IPS-NIHi11 (cell line): ENCODE measurements around the gene ST3GAL3.
"Not testable (repeated sequence)": the region's sequence is repeated elsewhere in the genome, so short reads cannot be mapped to it uniquely, and the experiment has no call there.

Experiments
- DNase-seq: peaks from one replicate; pipeline ENCODE4 v3.0.0; 2012; ENCODE audit warnings: mixed read lengths, low spot score

The ST3GAL3 gene

DNA sequence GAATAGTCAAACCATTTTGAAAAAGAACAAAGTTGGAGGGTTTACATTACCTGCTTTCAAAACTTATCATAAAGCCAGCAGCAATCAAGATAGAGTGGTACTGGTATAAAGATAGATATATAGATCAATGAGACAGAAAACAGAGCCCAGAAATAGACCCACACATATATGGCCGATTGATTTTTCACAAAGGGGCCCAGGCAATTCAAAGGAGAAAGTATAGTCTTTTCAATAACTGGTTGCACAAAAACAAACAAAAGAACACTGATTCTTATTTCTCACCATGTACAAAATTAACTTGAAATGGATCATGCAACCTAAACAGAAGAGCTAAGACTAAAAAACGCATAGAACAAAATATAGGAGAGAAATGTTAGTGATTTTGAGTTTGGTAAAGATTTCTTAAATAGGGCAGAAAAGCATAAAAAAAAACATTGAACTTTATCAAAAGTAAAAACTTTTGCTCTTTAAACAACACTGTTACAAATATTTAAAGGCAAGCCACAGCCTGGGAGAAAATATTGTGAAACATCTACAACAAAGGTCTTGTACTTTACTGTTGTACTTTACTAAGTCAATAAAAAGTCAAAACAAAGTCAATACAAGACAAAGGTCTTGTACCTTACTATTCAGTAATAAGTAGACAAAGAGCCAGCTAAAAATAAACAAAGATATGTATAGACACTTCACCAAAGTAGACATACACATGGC is 50.2 kb downstream of the ST3GAL3 start:
- no peak for DNase-seq

DNA sequence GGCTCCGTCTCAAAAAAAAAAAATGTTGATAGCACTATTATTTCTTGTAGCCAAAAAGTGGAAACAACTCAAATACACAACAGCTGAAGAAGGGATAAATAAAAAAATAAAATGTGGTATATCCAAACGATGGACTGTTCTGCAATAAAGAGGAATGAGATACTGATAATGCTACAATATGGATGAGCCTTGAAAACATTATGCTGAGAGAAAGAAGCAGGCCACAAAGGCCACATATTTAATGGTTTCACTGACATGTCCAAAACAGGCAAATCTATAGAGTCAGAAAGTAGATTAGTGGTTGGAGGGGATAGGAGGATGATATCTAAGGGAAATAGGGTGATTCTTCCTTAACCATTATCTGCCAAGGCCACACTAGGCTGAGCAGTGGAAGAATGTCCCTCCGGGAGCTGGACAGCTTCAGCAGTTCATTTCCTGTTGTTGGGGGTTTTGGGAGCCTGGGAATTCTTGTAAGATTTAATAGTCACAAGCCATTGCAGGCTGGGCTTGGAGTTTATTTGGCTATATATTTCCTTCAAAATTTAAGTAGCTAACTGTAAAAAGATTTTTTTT is 53.5 kb downstream of the ST3GAL3 start:
- DNase-seq = no peak

DNA sequence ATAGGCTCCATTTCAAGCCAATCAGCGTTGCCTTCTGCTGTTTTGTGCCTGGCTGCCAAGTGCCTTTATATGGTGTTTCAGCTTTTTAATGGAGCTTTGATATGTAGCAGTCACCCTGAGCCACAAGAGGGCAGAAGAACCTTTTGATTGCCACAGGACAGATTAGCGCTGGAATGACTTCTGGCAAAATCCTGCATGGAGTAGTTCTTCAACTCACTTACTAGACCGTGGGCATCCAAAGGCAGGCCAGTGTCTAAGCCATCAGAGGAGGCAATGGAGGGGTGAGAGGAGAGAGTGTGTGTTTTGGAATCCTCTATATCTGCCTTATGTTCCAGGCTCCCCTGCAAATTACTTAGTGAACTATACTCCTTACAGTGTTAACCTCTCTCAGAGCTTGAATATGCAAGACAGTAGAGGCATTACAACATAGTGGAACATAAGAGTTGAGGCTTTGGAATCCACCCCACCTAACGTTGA is 56.2 kb downstream of the ST3GAL3 start:
- peak; percentile 75 for DNase-seq

GRCh38 chr1:43764581-43764980 is 57.2 kb downstream of the ST3GAL3 start:
- no peak for DNase-seq

DNA sequence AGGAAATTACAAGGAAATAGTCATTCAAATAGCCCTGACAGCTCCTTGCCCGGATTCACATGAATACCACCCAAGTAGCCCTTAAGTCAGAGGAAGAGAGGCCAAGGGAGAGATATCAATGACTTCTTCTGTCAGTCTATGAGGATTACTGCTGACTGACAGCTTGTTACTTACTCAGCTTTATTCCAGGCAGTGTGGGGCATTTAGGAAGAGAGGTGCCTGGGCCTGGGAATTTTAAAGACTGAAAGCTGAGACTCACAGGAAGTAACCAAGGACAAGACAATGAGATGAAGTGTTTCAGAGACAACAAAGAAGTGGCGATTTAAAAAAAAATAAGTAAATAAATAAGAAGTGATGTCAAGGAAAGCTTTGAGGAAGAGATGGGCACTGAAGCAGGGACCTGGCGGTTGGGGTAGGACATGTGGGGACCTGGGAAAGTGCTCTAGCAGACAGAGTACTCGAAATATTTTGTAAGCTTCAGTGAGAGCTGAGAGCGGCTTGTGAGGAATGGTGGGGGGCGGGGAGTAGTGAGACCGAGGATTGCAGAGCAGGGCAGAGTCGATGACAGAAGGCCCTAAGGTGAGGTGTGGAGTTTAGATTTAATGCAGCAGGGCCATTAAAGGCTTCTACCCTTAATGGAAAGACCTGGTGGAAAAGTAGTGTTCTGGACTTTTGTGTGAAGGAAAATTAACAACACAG is 58.9 kb downstream of the ST3GAL3 start:
- DNase-seq = peak; percentile 39

DNA sequence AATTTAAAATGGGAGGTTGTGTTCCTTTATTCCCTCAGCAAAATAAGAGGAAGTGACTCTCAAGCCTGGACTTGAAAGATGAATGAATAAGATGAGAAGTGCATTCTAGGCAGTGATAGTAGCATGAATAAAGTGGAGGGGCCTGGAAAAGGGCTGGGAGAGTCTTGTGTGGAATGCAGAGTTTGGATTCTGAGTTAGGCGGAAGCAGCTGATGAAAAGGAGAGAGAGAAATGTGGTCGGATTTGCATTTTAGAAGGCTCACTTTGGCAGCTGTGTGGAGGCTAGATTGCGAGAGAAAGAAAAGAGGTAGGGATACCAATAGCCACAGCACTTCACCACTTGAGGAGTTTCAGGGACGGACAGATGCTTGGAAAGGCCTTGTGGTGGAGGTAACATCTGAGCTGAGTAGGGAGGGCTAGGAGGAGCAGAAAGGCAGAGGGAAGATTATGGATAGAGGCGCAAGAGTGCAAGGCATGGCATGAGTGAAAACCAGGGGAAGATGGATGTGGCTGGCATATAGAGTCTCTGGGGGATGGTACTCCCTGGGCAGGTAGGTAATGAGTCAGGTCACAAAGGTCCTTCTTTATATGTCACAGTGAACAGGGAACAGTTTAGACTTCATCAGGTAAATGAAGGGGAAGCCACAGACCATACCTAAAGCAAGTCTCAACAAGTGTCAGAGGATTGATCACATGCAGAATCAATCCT is 59.6 kb downstream of the ST3GAL3 start:
- no peak for DNase-seq

- no peak for DNase-seq
Measured at GRCh38 chr1:43768168-43768567, 60.8 kb downstream of the ST3GAL3 start.

DNA sequence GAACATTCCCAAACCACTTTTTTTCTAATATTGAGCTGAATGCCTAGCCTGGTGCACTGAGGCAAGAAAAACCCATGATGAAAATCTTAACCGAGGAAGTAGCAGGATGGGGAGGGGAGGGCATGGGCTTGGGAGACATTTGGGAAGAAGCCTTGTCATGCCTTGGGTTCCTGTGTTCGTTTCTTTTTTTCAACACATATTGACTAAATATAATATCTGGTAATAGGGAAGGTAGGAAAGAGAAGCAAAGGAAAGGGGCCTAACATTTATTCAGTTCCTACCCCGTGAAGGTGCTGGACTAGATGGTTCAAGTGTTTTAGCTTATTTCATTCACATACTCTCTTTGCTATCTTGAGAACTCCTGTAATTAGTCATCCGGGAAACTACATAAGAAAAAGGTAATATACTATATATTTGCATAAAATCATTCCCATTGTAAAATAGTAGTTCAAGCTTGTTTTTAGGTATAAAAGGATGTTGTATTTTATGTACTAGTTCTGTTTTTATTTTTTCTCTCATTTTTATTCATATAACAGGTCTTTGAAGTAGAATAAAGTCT is 62.1 kb downstream of the ST3GAL3 start:
- no peak for DNase-seq

GRCh38 chr1:43770111-43770510 is 62.8 kb downstream of the ST3GAL3 start:
- no peak for DNase-seq

DNA sequence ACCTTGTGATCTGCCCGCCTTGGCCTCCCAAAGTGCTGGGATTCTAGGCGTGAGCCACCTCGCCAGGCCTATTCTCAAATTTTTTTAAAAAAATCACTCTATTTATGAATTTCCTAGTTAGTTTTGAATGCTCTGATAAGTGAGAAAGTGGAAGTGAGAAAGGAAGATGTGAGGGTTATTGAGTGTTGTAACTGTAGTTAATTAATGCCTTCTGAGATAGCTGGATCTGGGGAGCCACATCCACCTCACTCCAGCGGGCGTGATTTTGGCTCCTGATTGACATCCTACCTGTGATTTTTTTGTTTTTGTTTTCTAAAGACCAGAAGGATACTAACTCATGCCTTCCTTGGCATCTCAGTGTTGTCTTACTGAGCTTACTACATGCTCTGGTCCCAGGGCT is 65.6 kb downstream of the ST3GAL3 start:
- DNase-seq = no peak

GRCh38 chr1:43773821-43774220 is 66.5 kb downstream of the ST3GAL3 start:
- DNase-seq = no peak

GRCh38 chr1:43774359-43774758 is 67.0 kb downstream of the ST3GAL3 start:
- DNase-seq = no peak

GRCh38 chr1:43776043-43776761 is 68.9 kb downstream of the ST3GAL3 start:
- DNase-seq = no peak

DNA sequence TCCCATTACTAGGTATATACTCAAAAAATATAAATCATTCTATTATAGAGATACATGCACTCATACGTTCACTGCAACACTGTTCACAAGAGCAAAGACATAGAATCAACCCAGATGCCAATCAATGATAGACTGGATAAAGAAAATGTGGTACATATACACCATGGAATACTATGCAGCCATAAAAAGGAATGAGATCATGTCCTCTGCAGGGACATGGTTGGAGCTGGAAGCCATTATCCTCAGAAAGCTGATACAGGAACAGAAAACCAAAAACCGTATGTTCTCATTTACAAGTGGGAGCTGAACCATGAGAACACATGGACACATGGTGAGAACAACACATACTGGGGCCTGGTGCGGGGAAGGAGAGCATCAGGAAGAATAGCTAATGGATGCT is 70.6 kb downstream of the ST3GAL3 start:
- not testable (repeated sequence) for DNase-seq

GRCh38 chr1:43779266-43779665 is 71.9 kb downstream of the ST3GAL3 start:
- no peak for DNase-seq

DNA sequence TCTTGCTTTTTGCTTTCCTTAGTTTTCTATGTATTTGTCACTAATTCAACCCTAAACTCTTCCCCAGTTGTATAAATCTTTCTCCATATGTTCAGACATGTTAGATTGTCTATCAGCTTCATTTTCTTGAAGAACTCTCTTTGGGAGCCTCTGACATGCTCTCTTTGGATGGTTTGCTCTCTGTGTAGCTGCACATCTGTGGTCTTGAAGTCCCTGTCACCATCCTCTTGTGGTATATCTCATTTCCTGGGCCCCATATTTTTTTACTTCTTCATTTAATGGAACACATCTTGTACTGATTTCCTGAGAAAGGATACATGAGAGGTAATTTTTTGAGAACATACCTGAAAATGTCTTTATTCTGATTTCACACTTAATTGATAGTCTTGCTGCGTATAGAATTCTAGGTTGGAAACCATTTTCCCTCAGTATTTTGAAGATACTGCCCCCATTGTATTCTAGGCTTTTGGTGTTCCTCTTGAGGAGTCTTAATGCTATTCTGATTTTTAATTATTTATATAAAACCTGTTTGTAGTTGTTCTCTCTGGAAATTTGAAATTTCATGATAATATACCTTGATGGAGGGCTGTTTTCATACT is 72.6 kb downstream of the ST3GAL3 start:
- DNase-seq = no peak

DNA sequence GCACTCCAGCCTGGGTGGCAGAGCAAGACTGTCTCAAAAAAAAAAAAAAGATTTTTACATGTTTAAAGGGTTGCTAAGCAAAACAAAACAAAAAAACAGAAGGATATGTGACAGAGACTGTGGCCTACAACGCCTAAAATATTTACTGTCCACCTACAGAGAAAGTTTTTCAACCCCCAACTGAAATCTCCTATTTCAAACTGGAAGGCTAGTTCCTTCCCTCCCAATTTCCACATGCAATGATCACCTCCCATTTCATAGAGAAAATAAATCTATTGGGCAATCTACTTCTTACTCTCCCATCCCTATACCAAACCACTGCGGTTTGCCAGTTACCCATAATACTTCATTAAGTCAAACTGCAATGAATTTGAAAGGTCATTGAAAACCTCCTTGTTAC is 74.2 kb downstream of the ST3GAL3 start:
- no peak for DNase-seq

DNA sequence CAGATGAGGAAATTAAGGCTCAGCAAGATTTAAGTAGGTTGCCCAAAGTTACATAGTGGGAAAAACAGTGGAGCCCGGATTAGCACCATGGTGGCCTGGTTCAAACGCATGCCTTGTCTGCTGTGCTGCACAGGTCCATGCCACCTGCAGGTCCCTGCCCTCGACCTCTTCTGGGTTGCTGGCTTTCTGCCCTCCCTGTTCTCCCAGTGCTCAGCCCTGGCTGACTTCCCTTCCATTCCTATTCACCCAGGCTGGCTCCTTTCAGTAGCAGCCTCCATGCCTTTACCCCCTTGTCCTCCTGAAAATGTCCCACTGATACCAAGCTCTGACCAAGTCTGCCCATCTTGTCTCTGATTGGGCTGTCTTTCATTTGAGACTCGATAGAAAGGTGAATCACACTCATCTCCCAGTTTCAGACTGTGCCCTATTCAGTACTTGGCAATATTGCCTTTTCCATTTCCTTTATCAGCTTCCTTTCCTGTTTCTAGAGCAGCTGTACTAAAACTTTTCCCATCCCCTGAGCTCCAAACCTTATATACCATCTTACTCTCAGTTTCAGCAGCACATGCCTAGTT is 75.8 kb downstream of the ST3GAL3 start:
- no peak for DNase-seq

DNA sequence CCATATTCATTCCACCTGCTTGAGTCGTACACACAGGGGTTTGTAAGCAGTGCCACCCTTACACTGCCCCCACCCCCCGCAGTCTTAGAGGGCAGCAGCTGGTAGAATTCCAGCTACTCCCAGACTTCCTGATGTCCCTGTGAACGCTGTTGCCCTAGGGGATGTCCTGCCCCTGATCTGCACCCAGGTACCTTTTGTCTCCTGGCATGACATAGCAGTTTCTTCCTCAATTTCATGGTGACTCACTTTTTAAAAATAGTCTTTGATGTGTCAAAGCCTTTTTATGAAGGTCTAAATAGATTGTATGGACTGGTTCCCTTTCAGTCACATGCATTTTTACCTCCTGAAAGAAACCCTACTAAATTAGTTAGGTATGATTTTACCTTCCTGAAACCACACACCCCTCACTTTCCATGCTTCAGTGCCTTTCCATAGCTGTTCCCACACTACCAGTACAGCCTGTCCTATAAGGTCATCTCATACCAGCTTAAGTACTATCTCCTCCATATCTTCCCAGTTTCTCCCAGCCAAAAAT is 76.4 kb downstream of the ST3GAL3 start:
- no peak for DNase-seq

- no peak for DNase-seq
Measured at GRCh38 chr1:43786201-43786958, 79.0 kb downstream of the ST3GAL3 start.
